HL-60 (cell line): ENCODE measurements around the gene TMIGD2.
"Not testable (repeated sequence)": the region's sequence is repeated elsewhere in the genome, so short reads cannot be mapped to it uniquely, and the experiment has no call there.

Source experiments
- DNase-seq, 2 experiments: peaks; one replicate each; pipeline ENCODE4 v3.0.0-alpha.2; 2010 to 2020; ENCODE audit warnings: low read depth in 1 of 2, low spot score in 1 of 2
- H3K27ac ChIP-seq: fragments of 250-450 bp; sonication (Bioruptor Pico); replicated peaks from 2 replicates; pipeline ENCODE4 v1.5.1; 2020; ENCODE audit warnings: mild to moderate bottlenecking, moderate library complexity
- H3K27me3 ChIP-seq: fragments of 250-450 bp; sonication (Bioruptor Pico); 2 replicates; pipeline ENCODE4 v1.5.1; 2021; ENCODE audit warnings: mild to moderate bottlenecking, moderate library complexity; ENCODE audit not compliant: insufficient read depth, poor library complexity, severe bottlenecking
- H3K4me3 ChIP-seq: replicated peaks from 2 replicates; pipeline ENCODE4 v1.5.1; 2011; ENCODE audit warnings: mild to moderate bottlenecking, control low read depth, low read length; ENCODE audit not compliant: insufficient read depth
- CTCF ChIP-seq: IDR thresholded peaks from one replicate; pipeline ENCODE4 v1.5.1; 2011; ENCODE audit warnings: low read length, control low read depth, inconsistent platforms; ENCODE audit not compliant: insufficient read depth
- GABPA ChIP-seq: IDR thresholded peaks from 2 replicates; pipeline ENCODE4 v1.6.1; 2012; ENCODE audit warnings: low read depth
- POLR2AphosphoS5 ChIP-seq: IDR thresholded peaks from 2 replicates; pipeline ENCODE4 v1.6.1; 2012; ENCODE audit warnings: low read depth
- REST ChIP-seq: IDR thresholded peaks from 2 replicates; pipeline ENCODE4 v1.6.1; 2012; ENCODE audit warnings: low read depth; ENCODE audit not compliant: insufficient replicate concordance
- SPI1 ChIP-seq: IDR thresholded peaks from 2 replicates; pipeline ENCODE4 v1.6.1; 2012; ENCODE audit warnings: low read depth, mild to moderate bottlenecking, borderline replicate concordance

TMIGD2 gene

GRCh38 chr19:4329858-4330257, 27.7 kb upstream of the TMIGD2 start:
- Histone ChIP-seq H3K4me3 (no peak overlapping the region), H3K27ac (no peak overlapping the region), H3K27me3 (peaks cover 24% of the 10 kb centered on the region)
- no peak for DNase-seq
- TF ChIP-seq GABPA (no peak), POLR2AphosphoS5 (no peak)

GRCh38 chr19:4328991-4329681, 26.9 kb upstream of the TMIGD2 start:
- H3K27me3 ChIP-seq, result peaks cover 24% of the 10 kb centered on the region
- peak overlapping the region; percentile 54 for H3K4me3 ChIP-seq
- DNase-seq, result peak in 1 of 2 experiments; percentile 13
- H3K27ac ChIP-seq, result not testable (repeated sequence)

- Histone ChIP-seq H3K27me3 (peaks cover 24% of the 10 kb centered on the region), H3K27ac (0 out of 2 replicates have a peak overlapping the region, but pooled peaks have one; percentile 28), H3K4me3 (peak overlapping the region; percentile 54)
- TF ChIP-seq GABPA (no peak), POLR2AphosphoS5 (peak; percentile 54; the same call in 1 of the 2 replicates)
- DNase-seq, result peak; percentile 85 to 91
Measured at GRCh38 chr19:4328243-4328990, 26.2 kb upstream of the TMIGD2 start.

- H3K4me3 ChIP-seq, result peak overlapping the region; percentile 39
- DNase-seq, result no peak
- peaks cover 24% of the 10 kb centered on the region for H3K27me3 ChIP-seq
- no peak overlapping the region for H3K27ac ChIP-seq
- TF ChIP-seq REST (no peak), SPI1 (no peak), POLR2AphosphoS5 (no peak), GABPA (no peak), CTCF (no peak)
Measured at GRCh38 chr19:4327877-4328242, 25.7 kb upstream of the TMIGD2 start.

- DNase-seq, result peak; percentile 36 to 58
- TF ChIP-seq CTCF (no peak), REST (no peak), POLR2AphosphoS5 (no peak)
- no peak overlapping the region for H3K27ac ChIP-seq
- no peak overlapping the region; the same call in 1 of the 2 replicates for H3K4me3 ChIP-seq
- H3K27me3 ChIP-seq, result peaks cover 24% of the 10 kb centered on the region
Measured at GRCh38 chr19:4327252-4327876, 25.2 kb upstream of the TMIGD2 start.
